ENCODE measurements around the gene MCF2L2.
A peak's percentile ranks its signal among the peaks of the same experiment; 100 is the strongest.
"Not testable (repeated sequence)": the region's sequence is repeated elsewhere in the genome, so short reads cannot be mapped to it uniquely, and the experiment has no call there.

The MCF2L2 gene

DNA sequence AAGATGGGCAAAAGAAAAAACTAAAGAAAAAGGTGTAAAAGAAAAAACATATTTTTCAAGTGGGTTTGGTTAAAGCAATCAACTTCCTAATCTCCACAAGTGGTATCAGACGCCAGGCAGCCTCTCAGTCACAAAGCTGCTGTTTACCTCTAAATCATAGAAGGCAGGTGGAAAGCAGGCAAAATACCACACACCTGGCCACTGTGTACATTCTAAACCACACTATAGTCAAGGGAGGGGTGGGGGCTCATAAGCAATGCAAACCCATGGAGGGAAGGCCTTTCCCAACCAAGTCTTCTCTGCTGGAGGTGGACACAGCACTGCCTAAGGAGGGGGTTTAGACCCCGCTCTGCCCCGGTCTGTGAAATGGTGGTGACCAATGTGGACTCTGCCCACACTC lies 50.4 kb downstream of the MCF2L2 start:
- H3K4me1 ChIP-seq (ENCODE audit: control insufficient read depth in 1 of 2, insufficient read depth in 1 of 2, low read depth in 1 of 2, low read length in 1 of 2): peaks cover 47 to 50% of the 10 kb centered on the region in 2 experiments
- no peaks in the 10 kb centered on the region for H3K36me3 ChIP-seq
- no peak overlapping the region for H3K27ac ChIP-seq
- no peaks in the 10 kb centered on the region for H3K27me3 ChIP-seq
- H3K4me3 ChIP-seq (ENCODE audit: low read depth in 1 of 2, low read length in 1 of 2): no peak overlapping the region
- H3K9me3 ChIP-seq: no peaks in the 10 kb centered on the region
- TF ChIP-seq, protein P1, sequence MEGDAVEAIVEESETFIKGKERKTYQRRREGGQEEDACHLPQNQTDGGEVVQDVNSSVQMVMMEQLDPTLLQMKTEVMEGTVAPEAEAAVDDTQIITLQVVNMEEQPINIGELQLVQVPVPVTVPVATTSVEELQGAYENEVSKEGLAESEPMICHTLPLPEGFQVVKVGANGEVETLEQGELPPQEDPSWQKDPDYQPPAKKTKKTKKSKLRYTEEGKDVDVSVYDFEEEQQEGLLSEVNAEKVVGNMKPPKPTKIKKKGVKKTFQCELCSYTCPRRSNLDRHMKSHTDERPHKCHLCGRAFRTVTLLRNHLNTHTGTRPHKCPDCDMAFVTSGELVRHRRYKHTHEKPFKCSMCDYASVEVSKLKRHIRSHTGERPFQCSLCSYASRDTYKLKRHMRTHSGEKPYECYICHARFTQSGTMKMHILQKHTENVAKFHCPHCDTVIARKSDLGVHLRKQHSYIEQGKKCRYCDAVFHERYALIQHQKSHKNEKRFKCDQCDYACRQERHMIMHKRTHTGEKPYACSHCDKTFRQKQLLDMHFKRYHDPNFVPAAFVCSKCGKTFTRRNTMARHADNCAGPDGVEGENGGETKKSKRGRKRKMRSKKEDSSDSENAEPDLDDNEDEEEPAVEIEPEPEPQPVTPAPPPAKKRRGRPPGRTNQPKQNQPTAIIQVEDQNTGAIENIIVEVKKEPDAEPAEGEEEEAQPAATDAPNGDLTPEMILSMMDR (IDR thresholded peaks at IDR 0.05): no peak

GRCh38 chr3:183377307-183377959 lies 51.0 kb downstream of the MCF2L2 start:
- H3K27me3 ChIP-seq: no peaks in the 10 kb centered on the region
- no peak overlapping the region for H3K4me3 ChIP-seq (ENCODE audit: low read depth in 1 of 2, low read length in 1 of 2)
- H3K36me3 ChIP-seq: no peaks in the 10 kb centered on the region
- peaks cover 47 to 50% of the 10 kb centered on the region in 2 experiments for H3K4me1 ChIP-seq (ENCODE audit: control insufficient read depth in 1 of 2, insufficient read depth in 1 of 2, low read depth in 1 of 2, low read length in 1 of 2)
- H3K9me3 ChIP-seq: no peaks in the 10 kb centered on the region
- TF ChIP-seq, protein P1 (IDR thresholded peaks at IDR 0.05): no peak
- no peak overlapping the region for H3K27ac ChIP-seq

GRCh38 chr3:183375787-183376186 lies 52.6 kb downstream of the MCF2L2 start:
- Histone ChIP-seq H3K27me3 (no peaks in the 10 kb centered on the region), H3K4me3 (ENCODE audit: low read depth in 1 of 2, low read length in 1 of 2) (no peak overlapping the region), H3K27ac (peak overlapping the region; percentile 2), H3K9me3 (no peaks in the 10 kb centered on the region), H3K4me1 (ENCODE audit: control insufficient read depth in 1 of 2, insufficient read depth in 1 of 2, low read depth in 1 of 2, low read length in 1 of 2) (peaks cover 32 to 34% of the 10 kb centered on the region in 2 experiments), H3K36me3 (no peaks in the 10 kb centered on the region)
- TF ChIP-seq, protein P1 (IDR thresholded peaks at IDR 0.05): no peak

- Histone ChIP-seq H3K4me1 (ENCODE audit: control insufficient read depth in 1 of 2, insufficient read depth in 1 of 2, low read depth in 1 of 2, low read length in 1 of 2) (peaks cover 27 to 31% of the 10 kb centered on the region in 2 experiments), H3K27ac (peak overlapping the region; percentile 2), H3K27me3 (no peaks in the 10 kb centered on the region), H3K9me3 (no peaks in the 10 kb centered on the region), H3K36me3 (no peaks in the 10 kb centered on the region), H3K4me3 (ENCODE audit: low read depth in 1 of 2, low read length in 1 of 2) (no peak overlapping the region)
- TF ChIP-seq, protein P1 (IDR thresholded peaks at IDR 0.05): no peak
Observed at GRCh38 chr3:183375337-183375736, 53.1 kb downstream of the MCF2L2 start.

- H3K9me3 ChIP-seq: no peaks in the 10 kb centered on the region
- no peak overlapping the region for H3K4me3 ChIP-seq (ENCODE audit: low read depth in 1 of 2, low read length in 1 of 2)
- H3K27ac ChIP-seq: no peak overlapping the region
- TF ChIP-seq, protein P1 (IDR thresholded peaks at IDR 0.05): no peak
- peaks cover 38 to 39% of the 10 kb centered on the region in 2 experiments for H3K4me1 ChIP-seq (ENCODE audit: control insufficient read depth in 1 of 2, insufficient read depth in 1 of 2, low read depth in 1 of 2, low read length in 1 of 2)
- no peaks in the 10 kb centered on the region for H3K27me3 ChIP-seq
- no peaks in the 10 kb centered on the region for H3K36me3 ChIP-seq
Observed at GRCh38 chr3:183372911-183373310, 55.5 kb downstream of the MCF2L2 start.

DNA sequence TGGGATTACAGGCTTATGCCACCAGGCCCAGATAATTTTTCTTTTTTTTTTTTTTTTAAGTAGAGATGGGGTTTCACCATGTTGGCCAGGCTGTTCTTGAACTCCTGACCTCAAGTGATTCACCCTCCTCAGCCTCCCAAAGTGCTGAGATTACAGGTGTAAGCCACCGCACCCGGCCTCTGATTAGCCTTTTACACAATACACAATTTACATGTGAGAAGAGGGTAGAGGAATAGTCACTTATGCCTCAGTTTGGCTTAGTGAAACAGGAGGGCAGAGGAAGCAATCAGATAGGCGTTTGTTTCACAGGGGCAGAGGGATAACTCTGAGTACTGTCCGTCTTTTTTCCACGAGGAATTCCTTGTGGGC lies 56.8 kb downstream of the MCF2L2 start:
- not testable (repeated sequence) for H3K4me3 ChIP-seq (ENCODE audit: low read depth in 1 of 2, low read length in 1 of 2); H3K27me3 ChIP-seq; H3K36me3 ChIP-seq; H3K9me3 ChIP-seq; H3K27ac ChIP-seq
- peaks cover 32% of the 10 kb centered on the region in 2 experiments for H3K4me1 ChIP-seq (ENCODE audit: control insufficient read depth in 1 of 2, insufficient read depth in 1 of 2, low read depth in 1 of 2, low read length in 1 of 2)
